Bronchial epithelial cell (primary cell): ENCODE measurements around the gene CREB3L4. TPM values are rescaled to one million over a fixed set of nuclear protein-coding genes. Genes with fewer than 3 reads are reported as not detected.
A peak's percentile ranks its signal among the peaks of the same experiment; 100 is the strongest.

Experiments used
- DNase-seq: peaks from one replicate; pipeline ENCODE4 v3.0.0-alpha.2; 2010; ENCODE audit warnings: low read depth
- FAIRE-seq: peaks from 2 replicates; lab custom pipeline; 2011; peaks lifted over from hg19 to GRCh38; lab: Jason Lieb, UNC
- H3K27me3 ChIP-seq: 2 replicates; pipeline ENCODE4 v1.5.1; 2011; ENCODE audit warnings: low read length; ENCODE audit not compliant: control insufficient read depth, insufficient read depth
- H3K36me3 ChIP-seq: 2 replicates; pipeline ENCODE4 v1.5.1; 2011; ENCODE audit warnings: low read length; ENCODE audit not compliant: control insufficient read depth, insufficient read depth
- H3K4me3 ChIP-seq: 2 replicates; pipeline ENCODE4 v1.5.1; 2011; ENCODE audit warnings: mild to moderate bottlenecking, low read depth, low read length, control low read depth
- CTCF ChIP-seq: IDR thresholded peaks from 2 replicates; pipeline ENCODE4 v1.5.1; 2011; ENCODE audit warnings: mild to moderate bottlenecking, moderate library complexity, low read length, control low read depth, inconsistent platforms; ENCODE audit not compliant: insufficient read depth, severe bottlenecking
- total RNA-seq: library from RNA; depleted of rRNA; stranded (reverse); fragments of >200 nt; gene quantifications from 2 replicates; pipeline ENCODE4 v1.2.1, GENCODE V29; 2014

The CREB3L4 gene
- total RNA-seq, 1 donor from 2014 or later, result 7.1 TPM

- H3K36me3 ChIP-seq, result peaks cover 9% of the 10 kb centered on the region
- H3K27me3 ChIP-seq, result no peaks in the 10 kb centered on the region
- FAIRE-seq, result no peak
- TF ChIP-seq CTCF, result no peak
- H3K4me3 ChIP-seq, result peak overlapping the region; percentile 80
- DNase-seq, result peak; percentile 65
Observed at GRCh38 chr1:153962088-153963029, 5.3 kb upstream of the CREB3L4 start.

- Histone ChIP-seq H3K36me3 (peaks cover 9% of the 10 kb centered on the region), H3K4me3 (peak within 1 kb of the TSS; percentile 80), H3K27me3 (no peaks in the 10 kb centered on the region)
- FAIRE-seq (no peak), DNase-seq (peak; percentile 92)
- TF ChIP-seq CTCF, result no peak
Observed at GRCh38 chr1:153963030-153963849, 4.5 kb upstream of the CREB3L4 start, which contains the start of gene SLC39A1. TSS of gene SLC39A1 (minus strand) at chr1:153963537. CDS start at chr1:153962715, 822 bp downstream.

GRCh38 chr1:153963850-153964331, 3.8 kb upstream of the CREB3L4 start:
- peak; percentile 74 for DNase-seq
- TF ChIP-seq CTCF, result no peak
- Histone ChIP-seq H3K27me3 (no peaks in the 10 kb centered on the region), H3K4me3 (peak overlapping the region; percentile 80), H3K36me3 (peaks cover 9% of the 10 kb centered on the region)
- no peak for FAIRE-seq

GRCh38 chr1:153968000-153968363, 280 bp downstream of the CREB3L4 start:
- peaks cover under 1% of the 10 kb centered on the region for H3K36me3 ChIP-seq
- FAIRE-seq (no peak), DNase-seq (no peak)
- H3K4me3 ChIP-seq, result peak overlapping the region; percentile 57
- no peak for TF ChIP-seq CTCF
- no peaks in the 10 kb centered on the region for H3K27me3 ChIP-seq

- TF ChIP-seq CTCF, result no peak
- FAIRE-seq, result no peak
- Histone ChIP-seq H3K4me3 (peak overlapping the region; percentile 57), H3K36me3 (peaks cover 2% of the 10 kb centered on the region), H3K27me3 (no peaks in the 10 kb centered on the region)
- DNase-seq, result no peak
Observed at GRCh38 chr1:153968408-153968807, 706 bp downstream of the CREB3L4 start.
